IPS-18a (cell line): ENCODE data around the gene LYSMD4.

Experiments used
- H3K27ac ChIP-seq: one replicate; pipeline ENCODE4 v1.5.1; 2013; ENCODE audit warnings: low read length
- H3K27me3 ChIP-seq: one replicate; pipeline ENCODE4 v1.6.1; 2013; ENCODE audit warnings: mild to moderate bottlenecking, low read length; ENCODE audit not compliant: control insufficient read depth, insufficient read depth
- H3K36me3 ChIP-seq: one replicate; pipeline ENCODE4 v1.6.1; 2013; ENCODE audit warnings: low read depth, low read length; ENCODE audit not compliant: control insufficient read depth
- H3K4me1 ChIP-seq: one replicate; pipeline ENCODE4 v1.6.1; 2013; ENCODE audit warnings: low read depth, low read length; ENCODE audit not compliant: control insufficient read depth
- H3K4me3 ChIP-seq: one replicate; pipeline ENCODE4 v1.5.1; 2013; ENCODE audit warnings: low read length
- H3K9ac ChIP-seq: one replicate; pipeline ENCODE4 v1.6.1; 2013; ENCODE audit warnings: mild to moderate bottlenecking, low read length, moderate library complexity
- H3K9me3 ChIP-seq: one replicate; pipeline ENCODE4 v1.6.1; 2013; ENCODE audit warnings: low read depth, low read length; ENCODE audit not compliant: control insufficient read depth

Gene LYSMD4

GRCh38 chr15:99729920-99730319, 3.3 kb downstream of the LYSMD4 start:
- Histone ChIP-seq H3K27me3 (peaks cover 11% of the 10 kb centered on the region), H3K9me3 (no peaks in the 10 kb centered on the region), H3K4me1 (peaks cover 17% of the 10 kb centered on the region), H3K36me3 (peaks cover 6% of the 10 kb centered on the region), H3K4me3 (no peak overlapping the region), H3K9ac (no peak overlapping the region), H3K27ac (no peak overlapping the region)

GRCh38 chr15:99729327-99729726, 3.9 kb downstream of the LYSMD4 start:
- H3K9ac ChIP-seq = no peak overlapping the region
- no peak overlapping the region for H3K27ac ChIP-seq
- H3K9me3 ChIP-seq = no peaks in the 10 kb centered on the region
- peaks cover 17% of the 10 kb centered on the region for H3K4me1 ChIP-seq
- peaks cover 11% of the 10 kb centered on the region for H3K27me3 ChIP-seq
- H3K36me3 ChIP-seq = peaks cover 6% of the 10 kb centered on the region
- H3K4me3 ChIP-seq = no peak overlapping the region

GRCh38 chr15:99728916-99729315, 4.3 kb downstream of the LYSMD4 start:
- H3K4me3 ChIP-seq = no peak overlapping the region
- H3K27me3 ChIP-seq = peaks cover 11% of the 10 kb centered on the region
- no peak overlapping the region for H3K27ac ChIP-seq
- peaks cover 17% of the 10 kb centered on the region for H3K4me1 ChIP-seq
- H3K36me3 ChIP-seq = peaks cover 6% of the 10 kb centered on the region
- no peaks in the 10 kb centered on the region for H3K9me3 ChIP-seq
- no peak overlapping the region for H3K9ac ChIP-seq

- Histone ChIP-seq H3K4me3 (no peak overlapping the region), H3K36me3 (peaks cover 6% of the 10 kb centered on the region), H3K9ac (no peak overlapping the region), H3K9me3 (no peaks in the 10 kb centered on the region), H3K27me3 (peaks cover 11% of the 10 kb centered on the region), H3K27ac (no peak overlapping the region), H3K4me1 (peaks cover 17% of the 10 kb centered on the region)
Observed at GRCh38 chr15:99727733-99728132, 5.5 kb downstream of the LYSMD4 start.

- Histone ChIP-seq H3K27me3 (peaks cover 8% of the 10 kb centered on the region), H3K36me3 (peaks cover 6% of the 10 kb centered on the region), H3K27ac (no peak overlapping the region), H3K4me1 (peaks cover 16% of the 10 kb centered on the region), H3K4me3 (no peak overlapping the region), H3K9me3 (no peaks in the 10 kb centered on the region), H3K9ac (no peak overlapping the region)
Observed at GRCh38 chr15:99727330-99727729, 5.9 kb downstream of the LYSMD4 start.

- H3K36me3 ChIP-seq = peaks cover 6% of the 10 kb centered on the region
- no peaks in the 10 kb centered on the region for H3K27me3 ChIP-seq
- H3K4me1 ChIP-seq = peaks cover 8% of the 10 kb centered on the region
- H3K9ac ChIP-seq = no peak overlapping the region
- no peaks in the 10 kb centered on the region for H3K9me3 ChIP-seq
- no peak overlapping the region for H3K4me3 ChIP-seq
- no peak overlapping the region for H3K27ac ChIP-seq
Observed at GRCh38 chr15:99726333-99726732, 6.9 kb downstream of the LYSMD4 start.

GRCh38 chr15:99722406-99722805, 10.8 kb downstream of the LYSMD4 start:
- Histone ChIP-seq H3K27ac (no peak overlapping the region), H3K27me3 (no peaks in the 10 kb centered on the region), H3K9me3 (no peaks in the 10 kb centered on the region), H3K36me3 (no peaks in the 10 kb centered on the region), H3K9ac (no peak overlapping the region), H3K4me3 (no peak overlapping the region), H3K4me1 (no peaks in the 10 kb centered on the region)

GRCh38 chr15:99721896-99722295, 11.3 kb downstream of the LYSMD4 start:
- peaks cover under 1% of the 10 kb centered on the region for H3K4me1 ChIP-seq
- H3K36me3 ChIP-seq = no peaks in the 10 kb centered on the region
- no peak overlapping the region for H3K9ac ChIP-seq
- H3K27me3 ChIP-seq = no peaks in the 10 kb centered on the region
- H3K9me3 ChIP-seq = no peaks in the 10 kb centered on the region
- H3K27ac ChIP-seq = no peak overlapping the region
- no peak overlapping the region for H3K4me3 ChIP-seq

GRCh38 chr15:99721104-99721778, 12.0 kb downstream of the LYSMD4 start:
- H3K4me1 ChIP-seq = peaks cover 3% of the 10 kb centered on the region

GRCh38 chr15:99720533-99720932, 12.7 kb downstream of the LYSMD4 start:
- Histone ChIP-seq H3K9ac (no peak overlapping the region), H3K4me3 (no peak overlapping the region), H3K36me3 (no peaks in the 10 kb centered on the region), H3K9me3 (no peaks in the 10 kb centered on the region), H3K27me3 (no peaks in the 10 kb centered on the region), H3K4me1 (peaks cover 3% of the 10 kb centered on the region), H3K27ac (no peak overlapping the region)

More at GRCh38 chr15:99721104-99721778, 12.0 kb downstream of the LYSMD4 start:
- H3K36me3 ChIP-seq = no peaks in the 10 kb centered on the region
- no peak overlapping the region for H3K9ac ChIP-seq
- no peak overlapping the region for H3K4me3 ChIP-seq
- H3K9me3 ChIP-seq = no peaks in the 10 kb centered on the region
- no peak overlapping the region for H3K27ac ChIP-seq
- H3K27me3 ChIP-seq = no peaks in the 10 kb centered on the region

GRCh38 chr15:99719096-99719541, 14.1 kb downstream of the LYSMD4 start:
- no peak overlapping the region for H3K4me3 ChIP-seq
- no peak overlapping the region for H3K27ac ChIP-seq
- no peak overlapping the region for H3K9ac ChIP-seq

GRCh38 chr15:99718421-99718820, 14.8 kb downstream of the LYSMD4 start:
- Histone ChIP-seq H3K27me3 (no peaks in the 10 kb centered on the region), H3K27ac (no peak overlapping the region), H3K9me3 (no peaks in the 10 kb centered on the region), H3K9ac (no peak overlapping the region), H3K4me3 (no peak overlapping the region), H3K4me1 (peaks cover 3% of the 10 kb centered on the region), H3K36me3 (no peaks in the 10 kb centered on the region)

More at GRCh38 chr15:99719096-99719541, 14.1 kb downstream of the LYSMD4 start:
- H3K9me3 ChIP-seq = no peaks in the 10 kb centered on the region
- no peaks in the 10 kb centered on the region for H3K27me3 ChIP-seq
- H3K36me3 ChIP-seq = no peaks in the 10 kb centered on the region
- peaks cover 3% of the 10 kb centered on the region for H3K4me1 ChIP-seq
